HG03439 (cell line): ENCODE results near the gene SULT1E1.
"Not testable (repeated sequence)": the region's sequence is repeated elsewhere in the genome, so short reads cannot be mapped to it uniquely, and the experiment has no call there.

Source experiments
- ATAC-seq: cut with Tn5 transposase; IDR thresholded peaks from one replicate; pipeline ENCODE4 v1.9.1; 2021; ENCODE audit warnings: mild to moderate bottlenecking, moderate library complexity; ENCODE audit not compliant: unreplicated experiment

SULT1E1 gene

GRCh38 chr4:69843932-69844331 is 16.0 kb downstream of the SULT1E1 start:
- ATAC-seq, result no peak

DNA sequence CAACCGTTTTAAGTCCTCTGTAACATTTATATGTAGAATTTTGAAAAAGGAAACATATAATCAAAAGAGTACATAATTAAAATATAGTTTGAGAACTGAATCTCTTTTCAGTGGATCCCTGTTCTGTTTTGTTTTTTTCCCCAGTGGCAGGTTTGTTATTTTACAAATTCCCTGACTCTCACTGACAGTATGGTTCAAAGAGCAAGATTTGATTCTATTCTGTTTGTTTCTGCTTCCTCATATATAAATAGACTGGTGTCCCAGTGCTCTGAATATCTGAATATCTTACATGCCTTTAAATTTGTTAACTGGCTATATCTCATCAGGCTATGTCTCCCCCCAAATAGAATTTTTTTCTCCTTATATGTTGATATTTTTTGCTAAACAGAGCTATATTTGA is 16.6 kb downstream of the SULT1E1 start:
- ATAC-seq, result no peak

DNA sequence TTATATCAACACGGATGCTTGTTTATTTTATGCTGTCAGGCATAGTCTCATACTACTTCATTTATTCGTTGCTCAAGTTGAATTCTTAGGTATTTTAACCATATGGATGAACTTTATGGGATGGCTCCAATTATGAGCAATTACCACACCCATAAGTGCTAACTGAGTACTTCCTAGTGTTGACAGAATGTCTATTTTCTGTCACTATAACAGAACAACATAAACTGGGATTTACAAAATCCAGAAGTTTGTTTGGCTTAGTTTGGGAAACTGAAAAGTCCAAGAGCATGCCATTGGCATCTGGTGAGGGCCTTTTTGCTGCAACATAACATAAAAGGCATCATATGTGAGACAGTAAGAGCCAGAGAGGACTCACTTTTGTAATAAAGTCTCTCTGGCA is 21.0 kb downstream of the SULT1E1 start:
- no peak for ATAC-seq

- no peak for ATAC-seq
Observed at GRCh38 chr4:69836287-69836686, 23.7 kb downstream of the SULT1E1 start.

- ATAC-seq, result no peak
Observed at GRCh38 chr4:69835766-69836165, 24.2 kb downstream of the SULT1E1 start.

DNA sequence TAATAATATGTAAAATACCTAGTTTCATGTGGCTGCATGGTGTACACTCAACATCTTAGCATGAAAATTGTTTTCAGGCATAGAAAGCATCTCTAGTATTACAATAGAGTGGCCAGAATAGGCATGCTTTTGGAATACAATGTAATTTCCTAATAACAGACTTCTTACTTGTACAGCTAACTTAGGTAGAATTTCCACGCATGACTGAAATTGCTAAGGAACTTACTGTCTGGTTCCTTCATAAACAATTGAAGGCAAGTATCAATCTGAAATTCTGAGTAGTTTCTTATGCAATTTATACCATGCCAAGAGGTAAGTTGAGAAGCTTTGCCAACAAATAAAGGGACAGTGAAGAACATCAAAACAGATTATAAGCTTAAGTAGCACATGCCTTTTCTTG is 26.7 kb downstream of the SULT1E1 start:
- no peak for ATAC-seq

DNA sequence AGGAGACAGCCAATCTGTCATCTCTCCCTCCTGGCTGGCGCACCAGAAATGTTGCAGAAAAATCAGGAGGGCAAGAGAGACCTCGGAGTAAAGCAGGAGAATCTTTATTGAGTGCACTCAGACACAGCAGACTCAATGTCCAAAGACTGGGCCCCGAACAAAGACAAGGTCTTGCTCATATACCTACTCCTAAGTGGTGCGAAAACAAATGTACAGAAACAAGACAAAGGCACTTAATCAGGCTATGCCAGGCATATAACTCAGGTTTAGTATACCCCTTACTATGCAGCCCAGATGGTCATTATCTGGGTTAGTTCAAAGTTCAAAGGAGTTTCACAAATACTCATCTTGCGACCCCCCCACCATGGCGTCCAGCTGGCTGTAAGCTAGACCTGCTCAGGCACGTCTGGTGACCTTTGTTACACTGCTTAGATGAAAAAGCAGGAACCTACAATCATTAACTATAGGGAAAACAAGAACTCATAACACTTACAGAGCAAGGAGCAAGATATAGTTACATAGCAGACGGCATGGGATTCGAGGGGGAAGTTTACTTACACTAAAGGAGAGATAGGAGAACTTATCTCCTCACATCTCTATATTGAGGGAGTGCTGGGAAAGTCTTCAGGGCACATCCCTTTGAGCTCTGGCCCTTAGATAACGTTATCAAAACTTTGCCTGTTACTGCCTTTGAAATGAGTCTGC is 27.5 kb downstream of the SULT1E1 start:
- ATAC-seq, result peak; percentile 50

GRCh38 chr4:69831646-69832325 is 28.2 kb downstream of the SULT1E1 start:
- peak; percentile 80 for ATAC-seq

GRCh38 chr4:69831270-69831627 is 28.7 kb downstream of the SULT1E1 start:
- no peak for ATAC-seq

GRCh38 chr4:69830560-69831269 is 29.2 kb downstream of the SULT1E1 start:
- ATAC-seq, result no peak

GRCh38 chr4:69830192-69830559 is 29.8 kb downstream of the SULT1E1 start:
- no peak for ATAC-seq

GRCh38 chr4:69829678-69830077 is 30.3 kb downstream of the SULT1E1 start:
- ATAC-seq, result no peak

GRCh38 chr4:69828828-69829227 is 31.1 kb downstream of the SULT1E1 start:
- ATAC-seq, result no peak

- not testable (repeated sequence) for ATAC-seq
Observed at GRCh38 chr4:69825056-69825455, 34.9 kb downstream of the SULT1E1 start.

DNA sequence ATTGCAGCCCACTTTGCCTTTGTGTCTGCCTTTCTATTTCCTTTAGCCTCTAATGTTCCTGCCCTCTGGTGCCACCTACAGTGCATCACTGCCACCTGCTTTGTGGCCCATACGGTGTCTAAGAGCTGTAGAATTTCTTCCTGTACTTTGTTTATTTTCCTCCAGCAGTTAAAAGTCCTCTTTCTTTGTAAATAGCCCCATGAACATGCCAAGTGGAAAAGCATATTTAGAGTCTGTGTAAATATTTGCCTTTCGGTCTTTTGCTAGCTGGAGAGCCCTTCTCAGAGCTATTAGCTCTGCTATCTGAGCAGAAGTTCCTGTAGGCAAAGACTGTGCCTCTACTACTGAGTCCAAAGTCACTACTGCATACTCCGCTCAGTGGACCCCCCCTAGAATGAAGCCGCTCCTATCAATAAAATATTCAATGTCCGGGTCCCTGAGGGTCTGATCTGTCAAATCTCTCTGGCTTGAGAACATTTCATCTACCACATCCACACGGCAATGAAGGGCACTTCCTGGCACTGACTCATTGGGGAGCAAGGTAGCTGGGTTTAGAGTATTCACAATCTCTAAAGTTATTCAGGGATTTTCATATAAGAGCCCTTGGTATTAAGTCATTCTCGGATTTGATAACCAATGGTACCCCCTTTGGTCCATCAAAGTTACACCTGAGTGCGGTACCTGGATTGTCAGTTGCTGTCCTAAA is 36.3 kb downstream of the SULT1E1 start:
- ATAC-seq, result peak; percentile 86

DNA sequence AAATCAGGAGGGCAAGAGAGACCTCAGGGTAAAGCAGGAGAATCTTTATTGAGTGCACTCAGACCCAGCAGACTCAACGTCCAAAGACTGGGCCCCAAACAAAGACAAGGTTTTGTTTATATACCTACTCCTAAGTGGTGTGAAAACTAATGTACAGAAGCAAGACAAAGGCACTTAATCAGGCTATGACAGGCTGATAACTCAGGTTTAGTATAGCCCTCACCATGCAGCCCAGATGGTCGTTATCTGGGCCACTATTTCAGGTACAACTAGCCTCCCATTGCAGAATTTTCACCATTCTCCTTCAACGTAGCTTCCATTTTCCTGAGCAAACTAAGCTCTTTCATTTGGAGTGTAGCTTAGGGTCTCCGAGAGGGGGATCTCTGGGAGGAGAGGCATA is 36.9 kb downstream of the SULT1E1 start:
- ATAC-seq, result peak; percentile 16

- no peak for ATAC-seq
Observed at GRCh38 chr4:69822198-69822597, 37.7 kb downstream of the SULT1E1 start.

GRCh38 chr4:69818060-69818639 is 41.8 kb downstream of the SULT1E1 start:
- ATAC-seq, result no peak

DNA sequence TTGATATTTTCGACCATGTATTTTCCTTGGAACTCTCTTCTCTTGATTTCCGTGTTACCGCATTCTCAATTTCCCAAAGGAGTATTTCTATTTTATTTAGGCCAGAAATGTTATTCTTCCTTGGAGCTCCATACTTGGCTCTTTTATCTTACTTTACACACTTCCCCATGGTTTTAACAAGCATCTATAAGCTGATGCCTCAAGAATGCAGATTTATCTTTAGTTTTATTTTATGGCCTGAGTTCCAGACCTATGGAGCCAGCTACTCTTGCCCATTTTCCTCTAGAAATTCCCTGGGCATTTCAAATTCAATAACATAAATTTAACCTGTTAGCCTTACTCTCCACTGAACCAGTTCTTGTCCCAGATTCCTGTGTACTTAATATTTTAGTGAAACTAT is 43.7 kb downstream of the SULT1E1 start:
- no peak for ATAC-seq

DNA sequence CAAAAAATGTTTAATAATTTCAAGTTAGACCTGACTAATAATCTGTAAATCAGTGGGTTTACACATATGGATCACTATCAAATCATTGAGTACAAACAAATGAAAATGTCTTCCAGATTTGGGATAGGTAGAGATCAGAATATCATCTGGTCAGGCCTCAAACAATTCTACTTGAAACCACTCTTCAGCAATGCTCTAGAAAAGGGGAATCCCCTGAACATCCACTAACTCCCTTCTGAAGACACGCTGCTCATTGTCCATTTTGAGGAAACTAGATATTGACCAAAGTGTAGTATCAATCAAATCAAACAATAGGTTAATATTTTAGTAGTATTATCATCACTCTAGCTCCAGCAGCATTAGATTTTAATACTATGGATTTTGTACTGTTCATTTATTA is 46.3 kb downstream of the SULT1E1 start:
- ATAC-seq, result no peak

DNA sequence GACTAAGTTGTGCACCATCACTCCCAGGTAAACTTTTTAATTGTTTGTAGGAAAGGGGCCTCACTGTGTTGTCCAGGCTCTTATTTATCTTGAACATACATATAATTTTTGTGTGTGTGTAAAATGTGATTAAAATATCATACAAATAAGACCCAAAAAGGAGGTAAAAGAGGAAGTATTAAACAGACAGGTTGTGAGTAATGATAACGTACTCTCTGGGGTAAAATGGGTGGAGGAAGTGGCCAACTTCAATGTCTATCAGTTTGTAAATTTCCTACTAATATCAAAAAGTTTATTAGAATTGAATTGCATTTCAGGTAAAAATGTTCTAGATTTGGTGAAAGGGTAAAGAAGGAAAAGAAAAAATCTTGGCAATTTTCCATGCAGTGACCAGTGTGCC is 48.8 kb downstream of the SULT1E1 start:
- ATAC-seq, result no peak
